MV-4-11 (cell line): ENCODE results near the gene CDCP2.

Experiments
- DNase-seq: peaks from one replicate; lab custom pipeline; 2025; lab: John Stamatoyannopoulos, UW

Gene CDCP2

GRCh38 chr1:54152696-54153095, at the start of gene CDCP2:
Gene CDCP2 (minus strand): TSS chr1:54153000. CDS start chr1:54152922, 78 bp downstream.
- DNase-seq = no peak

GRCh38 chr1:54200519-54200997, 47.8 kb upstream of the CDCP2 start:
- no peak for DNase-seq

GRCh38 chr1:54199765-54200518, 47.1 kb upstream of the CDCP2 start, which contains the start of the genes CYB5RL and MRPL37:
Gene CYB5RL (minus strand): TSS chr1:54200030. CDS start chr1:54195616, 4,414 bp downstream.
Gene MRPL37 (plus strand): TSS chr1:54200167. CDS start chr1:54200244, 77 bp downstream.
- DNase-seq = peak; percentile 91

GRCh38 chr1:54199151-54199764, 46.5 kb upstream of the CDCP2 start:
- DNase-seq = no peak

- no peak for DNase-seq
Observed at GRCh38 chr1:54193453-54193852, 40.7 kb upstream of the CDCP2 start.

GRCh38 chr1:54191525-54191924, 38.7 kb upstream of the CDCP2 start:
- DNase-seq = no peak

GRCh38 chr1:54190526-54190925, 37.7 kb upstream of the CDCP2 start:
- DNase-seq = no peak

- DNase-seq = no peak
Observed at GRCh38 chr1:54188291-54188690, 35.5 kb upstream of the CDCP2 start.

- no peak for DNase-seq
Observed at GRCh38 chr1:54186056-54186455, 33.3 kb upstream of the CDCP2 start.

- DNase-seq = no peak
Observed at GRCh38 chr1:54180701-54181360, 28.0 kb upstream of the CDCP2 start.

GRCh38 chr1:54178296-54179070, 25.7 kb upstream of the CDCP2 start:
- DNase-seq = no peak

- DNase-seq = no peak
Observed at GRCh38 chr1:54177726-54178125, 24.9 kb upstream of the CDCP2 start.

GRCh38 chr1:54176621-54177327, 24.0 kb upstream of the CDCP2 start:
- no peak for DNase-seq

- DNase-seq = no peak
Observed at GRCh38 chr1:54174106-54174505, 21.3 kb upstream of the CDCP2 start.

GRCh38 chr1:54173681-54174080, 20.9 kb upstream of the CDCP2 start:
- DNase-seq = no peak

GRCh38 chr1:54172614-54173599, 20.1 kb upstream of the CDCP2 start:
- DNase-seq = no peak

GRCh38 chr1:54171606-54172005, 18.8 kb upstream of the CDCP2 start:
- DNase-seq = no peak

GRCh38 chr1:54171016-54171415, 18.2 kb upstream of the CDCP2 start:
- DNase-seq = no peak

GRCh38 chr1:54169068-54169467, 16.3 kb upstream of the CDCP2 start:
- DNase-seq = no peak
